Globus pallidus (tissue), 1 donor: Measurements from ENCODE around the gene PLAGL2.
"Not testable (repeated sequence)": the region's sequence is repeated elsewhere in the genome, so short reads cannot be mapped to it uniquely, and the experiment has no call there.

ENCODE experiments used
- DNase-seq: peaks from one replicate; pipeline ENCODE4 v3.0.0-alpha.2; 2015; ENCODE audit warnings: low spot score

PLAGL2 gene

GRCh38 chr20:32179934-32180333 is 27.6 kb downstream of the PLAGL2 start:
- no peak for DNase-seq

- no peak for DNase-seq
Observed at GRCh38 chr20:32179515-32179914, 28.0 kb downstream of the PLAGL2 start.

- not testable (repeated sequence) for DNase-seq
Observed at GRCh38 chr20:32177696-32178095, 29.8 kb downstream of the PLAGL2 start.

GRCh38 chr20:32168184-32168910 is 39.2 kb downstream of the PLAGL2 start:
- DNase-seq = no peak

- no peak for DNase-seq
Observed at GRCh38 chr20:32167552-32167951, 40.0 kb downstream of the PLAGL2 start.

DNA sequence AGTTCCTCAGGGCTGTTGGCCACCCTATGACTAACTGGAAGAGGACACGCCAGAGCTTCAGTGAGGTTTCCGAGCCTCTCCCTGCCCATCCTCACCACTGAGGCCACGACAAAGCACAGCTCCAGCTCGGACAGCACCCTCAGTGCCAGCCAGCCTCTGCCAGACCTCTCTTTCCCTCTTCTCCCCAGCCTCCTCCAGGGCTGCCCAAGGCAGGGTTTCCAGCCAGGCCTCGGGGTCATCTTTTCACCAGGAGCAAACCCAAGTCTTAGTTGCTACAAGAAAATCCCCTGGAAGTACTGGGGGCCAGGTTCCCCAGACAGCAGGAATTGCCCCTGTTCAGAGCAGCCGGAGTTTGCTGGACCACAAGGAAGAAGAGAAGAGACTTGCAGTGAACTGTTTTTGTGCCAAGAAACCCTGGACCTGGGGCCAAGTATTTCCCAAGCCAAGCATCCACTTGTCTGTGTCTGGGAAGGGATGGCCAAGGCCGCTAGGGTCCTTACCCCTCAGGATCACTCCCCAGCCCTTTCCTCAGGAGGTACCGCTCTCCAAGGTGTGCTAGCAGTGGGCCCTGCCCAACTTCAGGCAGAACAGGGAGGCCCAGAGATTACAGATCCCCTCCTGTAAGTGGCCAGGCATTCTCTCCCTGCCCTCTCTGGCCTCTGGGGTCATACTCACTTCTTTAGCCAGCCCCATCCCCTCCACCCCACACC is 41.6 kb downstream of the PLAGL2 start:
- DNase-seq = no peak

DNA sequence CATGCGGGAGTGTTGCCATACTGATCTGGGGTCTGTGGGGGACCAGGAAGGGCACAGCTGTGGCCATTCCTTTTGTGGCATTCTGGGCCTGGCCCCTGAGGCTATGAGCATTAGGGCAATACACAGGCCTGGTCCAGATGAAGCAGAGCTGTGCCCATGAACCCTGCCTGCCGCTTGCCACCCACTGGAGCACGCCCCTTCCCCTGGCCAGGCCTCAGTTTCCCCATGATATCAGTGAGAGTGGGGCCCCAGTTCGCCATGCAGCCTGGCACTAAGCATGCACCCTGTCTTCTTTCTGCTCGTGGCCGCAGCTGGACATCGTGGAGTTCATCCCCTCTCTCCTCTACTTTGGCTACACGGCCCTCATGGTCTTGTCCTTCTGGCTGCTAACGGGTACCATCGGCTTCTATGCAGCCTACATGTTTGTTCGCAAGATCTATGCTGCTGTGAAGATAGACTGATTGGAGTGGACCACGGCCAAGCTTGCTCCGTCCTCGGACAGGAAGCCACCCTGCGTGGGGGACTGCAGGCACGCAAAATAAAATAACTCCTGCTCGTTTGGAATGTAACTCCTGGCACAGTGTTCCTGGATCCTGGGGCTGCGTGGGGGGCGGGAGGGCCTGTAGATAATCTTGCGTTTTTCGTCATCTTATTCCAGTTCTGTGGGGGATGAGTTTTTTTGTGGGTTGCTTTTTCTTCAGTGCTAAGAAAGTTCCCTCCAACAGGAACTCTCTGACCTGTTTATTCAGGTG is 42.4 kb downstream of the PLAGL2 start:
- DNase-seq = no peak

GRCh38 chr20:32163951-32164350 is 43.6 kb downstream of the PLAGL2 start:
- DNase-seq = no peak

DNA sequence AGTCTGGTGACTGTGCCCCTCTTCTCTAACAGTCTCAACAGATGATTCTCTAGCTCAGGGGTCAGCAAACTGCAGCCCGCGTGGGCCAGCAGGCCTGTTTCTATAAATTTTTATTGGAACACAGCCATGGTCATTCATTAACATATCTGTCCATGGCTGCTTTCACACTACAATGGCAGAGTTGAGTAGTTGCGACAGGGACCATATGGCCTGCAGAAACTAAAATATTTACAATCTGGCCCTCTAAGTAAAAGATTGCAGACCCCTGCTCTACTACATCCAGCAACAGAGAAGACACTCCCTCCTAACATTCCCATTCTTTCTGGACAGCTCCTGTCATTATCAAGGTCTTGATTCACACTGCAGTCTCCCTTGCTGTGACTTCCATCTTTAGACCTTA is 45.2 kb downstream of the PLAGL2 start:
- DNase-seq = no peak

DNA sequence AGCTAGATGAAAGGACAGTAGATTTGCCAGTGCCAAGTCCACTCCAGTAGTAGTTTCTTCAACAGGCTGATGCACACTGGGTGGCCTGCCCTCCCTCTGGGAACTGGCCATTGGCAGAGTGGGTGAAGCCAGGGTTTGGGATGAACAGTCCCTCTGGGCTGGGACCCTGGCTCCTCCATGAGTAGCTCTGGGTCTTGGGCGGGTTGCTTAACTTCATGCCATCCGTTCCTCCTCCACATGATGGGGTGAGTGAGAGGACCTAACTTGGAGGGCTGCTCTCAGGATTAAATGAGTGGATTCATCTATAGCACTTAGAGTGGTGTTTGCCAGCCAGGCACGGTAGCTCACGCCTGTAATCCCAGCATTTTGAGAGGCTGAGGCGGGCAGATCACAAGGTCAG is 47.2 kb downstream of the PLAGL2 start:
- no peak for DNase-seq

GRCh38 chr20:32159766-32160221 is 47.7 kb downstream of the PLAGL2 start:
- DNase-seq = no peak

DNA sequence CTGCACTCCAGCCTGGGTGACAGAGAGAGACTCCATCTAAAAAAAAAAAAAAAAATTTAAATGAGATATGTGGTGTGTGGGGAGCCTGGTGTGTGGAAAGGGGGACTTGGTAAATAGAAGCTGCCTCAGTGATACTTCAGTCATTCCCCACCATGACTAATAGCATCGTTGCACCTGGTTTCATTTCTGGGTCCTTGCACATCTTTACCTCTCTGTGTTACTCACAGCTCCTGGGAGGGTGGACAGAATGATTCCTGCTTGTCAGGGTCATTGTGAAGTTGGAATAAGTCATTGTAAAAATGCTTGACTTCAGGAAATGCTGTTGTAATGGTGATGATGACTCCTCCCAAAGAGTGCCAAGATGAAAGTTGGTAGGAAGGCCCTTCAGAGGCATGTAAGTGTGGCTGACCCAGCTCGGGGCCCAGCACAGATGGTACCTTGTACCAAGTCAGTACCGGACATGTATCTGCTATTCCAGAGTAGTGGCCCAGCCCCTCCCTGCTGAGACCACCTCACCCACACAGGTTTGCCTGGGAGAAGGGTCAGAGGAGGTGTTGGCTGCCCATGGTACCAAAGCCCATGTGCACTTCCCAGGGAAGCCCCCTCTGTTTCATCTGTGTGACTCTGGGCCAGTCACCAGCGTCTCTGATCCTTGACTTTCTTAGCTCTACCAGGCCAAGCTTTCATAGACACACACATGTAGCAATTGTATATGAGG is 48.4 kb downstream of the PLAGL2 start:
- DNase-seq = no peak

- DNase-seq = no peak
Observed at GRCh38 chr20:32158351-32158750, 49.2 kb downstream of the PLAGL2 start.

GRCh38 chr20:32157611-32158010 is 49.9 kb downstream of the PLAGL2 start:
- no peak for DNase-seq

GRCh38 chr20:32155017-32155981 is 52.2 kb downstream of the PLAGL2 start:
- DNase-seq = peak; percentile 65

DNA sequence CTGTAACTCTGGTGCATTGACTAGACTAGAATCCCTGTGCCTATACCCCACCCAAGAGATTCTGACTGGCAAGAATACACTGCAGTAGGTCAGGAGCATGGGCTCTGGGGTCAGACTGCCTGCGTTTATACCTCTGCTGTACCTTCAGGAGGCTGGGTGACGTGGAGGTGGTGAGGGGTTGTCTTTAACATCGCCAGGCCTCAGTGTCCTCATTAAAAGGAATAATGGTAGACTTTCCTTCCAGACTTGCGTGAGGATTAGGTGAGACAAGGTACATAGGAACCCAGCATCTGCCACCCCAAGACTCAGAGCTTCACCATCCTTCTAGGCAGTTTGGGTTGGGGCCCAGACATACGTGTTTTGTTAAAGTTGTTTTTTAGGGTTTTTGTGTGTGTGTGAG is 53.8 kb downstream of the PLAGL2 start:
- DNase-seq = no peak

- DNase-seq = no peak
Observed at GRCh38 chr20:32153156-32153665, 54.3 kb downstream of the PLAGL2 start.

GRCh38 chr20:32152421-32153155 is 55.0 kb downstream of the PLAGL2 start:
- no peak for DNase-seq

DNA sequence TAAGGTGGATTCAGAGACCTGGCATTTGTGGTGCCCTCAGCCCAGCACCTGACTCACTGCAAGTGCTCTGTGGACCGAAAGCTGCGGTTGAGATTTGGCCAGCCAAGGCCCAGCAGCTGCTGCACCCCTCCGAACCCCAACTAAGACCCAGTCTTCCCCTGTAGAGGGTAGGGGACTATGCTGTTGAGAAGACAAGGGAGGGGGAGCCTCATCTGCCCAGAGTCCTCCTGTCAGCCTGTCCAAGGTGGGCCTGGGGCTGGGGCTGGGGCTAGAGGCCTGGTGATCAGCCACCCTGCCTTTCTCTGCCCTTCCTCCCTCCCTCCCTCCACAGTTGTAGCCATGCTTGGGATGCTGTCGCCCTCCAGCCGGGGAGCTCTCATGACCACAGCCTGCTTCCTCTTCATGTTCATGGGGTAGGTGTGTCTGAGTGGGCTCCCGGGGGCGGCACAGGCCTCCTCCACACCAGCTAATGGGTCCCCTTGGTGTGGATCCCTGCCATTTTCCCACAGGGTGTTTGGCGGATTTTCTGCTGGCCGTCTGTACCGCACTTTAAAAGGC is 57.2 kb downstream of the PLAGL2 start:
- DNase-seq = no peak
